ENCODE results near the gene DIAPH2. TPM values are rescaled to one million over a fixed set of nuclear protein-coding genes. Genes with fewer than 3 reads are reported as not detected.

DIAPH2 gene
- total and polyA plus RNA-seq, 10 donors = 2.5 to 32.1 (median 17.7) TPM

DNA sequence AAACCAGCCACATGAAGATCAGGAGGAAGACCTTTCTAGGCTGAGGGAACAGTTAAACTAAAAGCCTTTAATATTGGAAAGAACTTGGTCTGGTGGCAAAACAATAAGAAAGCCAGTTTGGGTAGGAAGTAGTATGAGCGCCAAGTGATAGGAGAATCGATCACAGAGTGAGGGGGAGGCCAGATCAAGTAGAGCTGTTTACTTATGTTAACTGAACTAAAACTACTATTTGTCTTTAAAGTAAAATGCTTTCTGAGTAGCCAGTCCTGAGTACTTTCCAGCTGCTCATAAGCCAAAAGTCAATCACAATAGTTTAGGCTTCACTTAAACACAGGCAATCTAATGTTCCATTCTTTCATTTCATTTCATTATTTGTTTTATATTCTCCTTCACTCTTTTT is 136.3 kb downstream of the DIAPH2 start:
- 83 to 89% (median 86%) methylated on average over 2 of the region's 2 CpGs for WGBS, 5 donors
- TF ChIP-seq POLR2AphosphoS5 (IDR thresholded peaks at IDR 0.05) = no peak
- TF ChIP-seq POLR2A (IDR thresholded peaks at IDR 0.05) = no peak
- TF ChIP-seq, protein P1, sequence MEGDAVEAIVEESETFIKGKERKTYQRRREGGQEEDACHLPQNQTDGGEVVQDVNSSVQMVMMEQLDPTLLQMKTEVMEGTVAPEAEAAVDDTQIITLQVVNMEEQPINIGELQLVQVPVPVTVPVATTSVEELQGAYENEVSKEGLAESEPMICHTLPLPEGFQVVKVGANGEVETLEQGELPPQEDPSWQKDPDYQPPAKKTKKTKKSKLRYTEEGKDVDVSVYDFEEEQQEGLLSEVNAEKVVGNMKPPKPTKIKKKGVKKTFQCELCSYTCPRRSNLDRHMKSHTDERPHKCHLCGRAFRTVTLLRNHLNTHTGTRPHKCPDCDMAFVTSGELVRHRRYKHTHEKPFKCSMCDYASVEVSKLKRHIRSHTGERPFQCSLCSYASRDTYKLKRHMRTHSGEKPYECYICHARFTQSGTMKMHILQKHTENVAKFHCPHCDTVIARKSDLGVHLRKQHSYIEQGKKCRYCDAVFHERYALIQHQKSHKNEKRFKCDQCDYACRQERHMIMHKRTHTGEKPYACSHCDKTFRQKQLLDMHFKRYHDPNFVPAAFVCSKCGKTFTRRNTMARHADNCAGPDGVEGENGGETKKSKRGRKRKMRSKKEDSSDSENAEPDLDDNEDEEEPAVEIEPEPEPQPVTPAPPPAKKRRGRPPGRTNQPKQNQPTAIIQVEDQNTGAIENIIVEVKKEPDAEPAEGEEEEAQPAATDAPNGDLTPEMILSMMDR (IDR thresholded peaks at IDR 0.05 in 8 of 11, conservative IDR thresholded peaks at IDR 0.05 in 3 of 11) = no peak
- DNase-seq = no peak
- no peaks in the 10 kb centered on the region for H3K27me3 ChIP-seq (replicated peaks in 1 of 7)
- no peak overlapping the region for H3K4me3 ChIP-seq
- H3K4me1 ChIP-seq = no peaks in the 10 kb centered on the region
- no peak overlapping the region for H3K27ac ChIP-seq
- H3K36me3 ChIP-seq = no peaks in the 10 kb centered on the region
- no peaks in the 10 kb centered on the region for H3K9me3 ChIP-seq
- intact Hi-C loops (cut with DNase I; ENCODE audit: low total_unique reads) = no loop called here

DNA sequence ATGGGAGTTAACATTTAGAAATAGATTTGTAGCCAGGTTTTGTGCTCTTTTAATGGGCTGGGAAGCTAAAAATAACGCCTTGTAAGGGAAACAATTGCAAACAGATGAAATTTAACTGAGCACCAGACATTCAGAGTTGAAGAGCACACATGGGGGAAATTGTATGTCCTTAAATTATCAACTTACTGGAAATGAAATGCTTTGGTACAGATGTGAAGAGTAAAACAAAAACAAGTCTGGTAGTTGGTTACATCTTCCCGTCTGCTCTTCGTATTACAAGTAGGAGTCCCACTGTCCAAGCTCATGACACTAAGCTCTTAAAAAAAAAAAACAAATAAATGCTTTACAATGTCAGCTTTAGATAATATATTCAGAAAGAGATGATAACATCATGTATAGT is 139.5 kb downstream of the DIAPH2 start:
- DNase-seq = no peak
- Histone ChIP-seq H3K4me3 (no peak overlapping the region), H3K27ac (no peak overlapping the region), H3K27me3 (replicated peaks in 1 of 7) (no peaks in the 10 kb centered on the region), H3K9me3 (no peaks in the 10 kb centered on the region), H3K4me1 (no peaks in the 10 kb centered on the region), H3K36me3 (no peaks in the 10 kb centered on the region)
- intact Hi-C loops (cut with DNase I; ENCODE audit: low total_unique reads) = no loop called here
- TF ChIP-seq, protein P1 (IDR thresholded peaks at IDR 0.05 in 8 of 11, conservative IDR thresholded peaks at IDR 0.05 in 3 of 11) = no peak
- no peak for TF ChIP-seq POLR2AphosphoS5 (IDR thresholded peaks at IDR 0.05)
- no peak for TF ChIP-seq POLR2A (IDR thresholded peaks at IDR 0.05)
- 73 to 100% (median 92%) methylated on average over 3 of the region's 3 CpGs for WGBS, 5 donors

DNA sequence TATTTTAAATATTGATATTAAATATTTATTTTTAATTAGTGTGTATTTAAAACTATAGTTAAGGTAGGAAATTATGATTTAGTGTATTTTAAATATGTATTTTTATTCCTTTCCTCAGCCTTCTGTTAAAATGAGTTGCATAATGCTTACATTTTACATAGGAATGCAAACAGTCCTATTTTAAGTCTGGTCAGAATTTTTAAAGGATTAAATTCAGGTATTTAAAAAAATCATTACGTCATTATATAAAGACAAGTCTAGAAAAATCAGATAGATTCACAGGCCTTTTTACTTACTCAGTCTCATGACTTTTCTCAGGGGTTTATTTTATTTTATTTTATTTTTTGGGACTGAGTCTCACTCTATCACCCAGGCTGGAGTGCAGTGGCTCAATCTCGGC is 148.7 kb downstream of the DIAPH2 start:
- TF ChIP-seq POLR2AphosphoS5 (IDR thresholded peaks at IDR 0.05) (no peak), POLR2A (IDR thresholded peaks at IDR 0.05) (no peak)
- TF ChIP-seq, protein P1 (IDR thresholded peaks at IDR 0.05 in 8 of 11, conservative IDR thresholded peaks at IDR 0.05 in 3 of 11) = no peak
- H3K4me1 ChIP-seq = no peaks in the 10 kb centered on the region
- intact Hi-C loops (cut with DNase I; ENCODE audit: low total_unique reads) = no loop called here
- WGBS, 5 donors = 90 to 100% (median 94%) methylated on average over 2 of the region's 2 CpGs
- H3K27ac ChIP-seq = no peak overlapping the region
- no peak overlapping the region for H3K4me3 ChIP-seq
- no peak for DNase-seq
- H3K27me3 ChIP-seq (replicated peaks in 1 of 7) = no peaks in the 10 kb centered on the region
- no peaks in the 10 kb centered on the region for H3K9me3 ChIP-seq
- H3K36me3 ChIP-seq = no peaks in the 10 kb centered on the region

DNA sequence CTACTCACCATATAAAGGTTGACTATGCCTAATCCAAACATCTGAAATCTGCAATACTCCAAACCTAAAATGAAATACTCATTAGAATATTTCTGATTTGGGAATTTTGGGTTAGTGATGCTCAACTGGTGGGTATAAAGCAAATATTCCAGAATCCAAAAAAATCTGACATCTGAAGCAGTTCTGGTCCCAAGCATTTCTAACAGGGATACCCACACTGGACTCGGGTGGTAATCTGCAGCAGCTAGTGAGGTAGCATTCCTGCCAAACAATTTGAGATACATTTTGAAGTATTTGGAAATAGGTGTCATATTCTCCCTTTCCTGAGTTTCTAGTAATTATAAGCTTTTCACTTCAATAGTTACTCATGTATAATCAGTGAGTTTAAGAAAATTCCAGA is 149.5 kb downstream of the DIAPH2 start:
- TF ChIP-seq, protein P1 (IDR thresholded peaks at IDR 0.05 in 8 of 11, conservative IDR thresholded peaks at IDR 0.05 in 3 of 11) = no peak
- no peak for TF ChIP-seq POLR2AphosphoS5 (IDR thresholded peaks at IDR 0.05)
- no peak for TF ChIP-seq POLR2A (IDR thresholded peaks at IDR 0.05)
- Histone ChIP-seq H3K27me3 (replicated peaks in 1 of 7) (no peaks in the 10 kb centered on the region), H3K9me3 (no peaks in the 10 kb centered on the region), H3K4me3 (no peak overlapping the region), H3K36me3 (no peaks in the 10 kb centered on the region), H3K4me1 (no peaks in the 10 kb centered on the region), H3K27ac (no peak overlapping the region)
- 89 to 100% (median 93%) methylated on average over 1 of the region's 1 CpG for WGBS, 5 donors
- intact Hi-C loops (cut with DNase I; ENCODE audit: low total_unique reads) = no loop called here
- no peak for DNase-seq

All from spleen (tissue), 11 donors.